Measurements from ENCODE around the gene GLOD5.

GLOD5 gene

DNA sequence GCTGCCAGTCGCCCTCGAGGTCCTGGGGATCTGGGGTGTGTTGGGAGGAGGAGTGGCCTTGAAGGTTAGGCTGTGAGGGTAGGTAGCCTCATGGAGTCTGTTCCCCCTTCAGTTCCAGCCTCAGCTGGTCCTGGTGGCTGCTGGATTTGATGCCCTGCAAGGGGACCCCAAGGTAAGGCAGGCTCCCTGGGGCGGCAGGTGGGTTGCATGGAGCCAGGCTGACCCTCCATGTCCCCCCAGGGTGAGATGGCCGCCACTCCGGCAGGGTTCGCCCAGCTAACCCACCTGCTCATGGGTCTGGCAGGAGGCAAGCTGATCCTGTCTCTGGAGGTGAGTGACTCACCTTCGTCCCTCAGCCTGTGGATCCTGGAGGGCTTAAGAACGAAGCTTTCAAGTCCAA, 53.2 kb downstream of the GLOD5 start:
- Histone ChIP-seq H3K4me1 (ENCODE audit: low read length) (no peaks in the 10 kb centered on the region), H3K36me3 (replicated peaks; ENCODE audit: low read depth, low read length) (no peaks in the 10 kb centered on the region), H3K9me3 (ENCODE audit: insufficient read depth, low read length) (no peaks in the 10 kb centered on the region), H4K20me1 (ENCODE audit: insufficient read depth, low read length) (no peaks in the 10 kb centered on the region), H3K9ac (ENCODE audit: low read length) (no peak overlapping the region), H3K4me2 (ENCODE audit: low read length) (no peak overlapping the region), H2AFZ (ENCODE audit: low read depth, low read length) (no peak overlapping the region), H3K79me2 (ENCODE audit: low read length) (no peaks in the 10 kb centered on the region), H3K4me3 (ENCODE audit: low read length) (no peak overlapping the region), H3K27me3 (ENCODE audit: low read depth, low read length) (no peaks in the 10 kb centered on the region), H3K27ac (ENCODE audit: low read length) (no peak overlapping the region)
- TF ChIP-seq, protein P1, sequence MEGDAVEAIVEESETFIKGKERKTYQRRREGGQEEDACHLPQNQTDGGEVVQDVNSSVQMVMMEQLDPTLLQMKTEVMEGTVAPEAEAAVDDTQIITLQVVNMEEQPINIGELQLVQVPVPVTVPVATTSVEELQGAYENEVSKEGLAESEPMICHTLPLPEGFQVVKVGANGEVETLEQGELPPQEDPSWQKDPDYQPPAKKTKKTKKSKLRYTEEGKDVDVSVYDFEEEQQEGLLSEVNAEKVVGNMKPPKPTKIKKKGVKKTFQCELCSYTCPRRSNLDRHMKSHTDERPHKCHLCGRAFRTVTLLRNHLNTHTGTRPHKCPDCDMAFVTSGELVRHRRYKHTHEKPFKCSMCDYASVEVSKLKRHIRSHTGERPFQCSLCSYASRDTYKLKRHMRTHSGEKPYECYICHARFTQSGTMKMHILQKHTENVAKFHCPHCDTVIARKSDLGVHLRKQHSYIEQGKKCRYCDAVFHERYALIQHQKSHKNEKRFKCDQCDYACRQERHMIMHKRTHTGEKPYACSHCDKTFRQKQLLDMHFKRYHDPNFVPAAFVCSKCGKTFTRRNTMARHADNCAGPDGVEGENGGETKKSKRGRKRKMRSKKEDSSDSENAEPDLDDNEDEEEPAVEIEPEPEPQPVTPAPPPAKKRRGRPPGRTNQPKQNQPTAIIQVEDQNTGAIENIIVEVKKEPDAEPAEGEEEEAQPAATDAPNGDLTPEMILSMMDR (IDR thresholded peaks at IDR 0.05; ENCODE audit: low read depth, low read length) = no peak
- TF ChIP-seq EZH2phosphoT487 (IDR thresholded peaks at IDR 0.05; ENCODE audit: low read depth) = no peak

- H3K36me3 ChIP-seq (replicated peaks; ENCODE audit: low read depth, low read length) = no peaks in the 10 kb centered on the region
- no peak overlapping the region for H3K4me3 ChIP-seq (ENCODE audit: low read length)
- H2AFZ ChIP-seq (ENCODE audit: low read depth, low read length) = no peak overlapping the region
- H4K20me1 ChIP-seq (ENCODE audit: insufficient read depth, low read length) = no peaks in the 10 kb centered on the region
- H3K4me2 ChIP-seq (ENCODE audit: low read length) = no peak overlapping the region
- H3K9me3 ChIP-seq (ENCODE audit: insufficient read depth, low read length) = no peaks in the 10 kb centered on the region
- H3K9ac ChIP-seq (ENCODE audit: low read length) = no peak overlapping the region
- no peaks in the 10 kb centered on the region for H3K4me1 ChIP-seq (ENCODE audit: low read length)
- no peaks in the 10 kb centered on the region for H3K79me2 ChIP-seq (ENCODE audit: low read length)
- no peaks in the 10 kb centered on the region for H3K27me3 ChIP-seq (ENCODE audit: low read depth, low read length)
- no peak overlapping the region for H3K27ac ChIP-seq (ENCODE audit: low read length)
- TF ChIP-seq, protein P1 (IDR thresholded peaks at IDR 0.05; ENCODE audit: low read depth, low read length) = no peak
- TF ChIP-seq EZH2phosphoT487 (IDR thresholded peaks at IDR 0.05; ENCODE audit: low read depth) = no peak
Observed at GRCh38 chrX:48815266-48815665, 53.7 kb downstream of the GLOD5 start.

DNA sequence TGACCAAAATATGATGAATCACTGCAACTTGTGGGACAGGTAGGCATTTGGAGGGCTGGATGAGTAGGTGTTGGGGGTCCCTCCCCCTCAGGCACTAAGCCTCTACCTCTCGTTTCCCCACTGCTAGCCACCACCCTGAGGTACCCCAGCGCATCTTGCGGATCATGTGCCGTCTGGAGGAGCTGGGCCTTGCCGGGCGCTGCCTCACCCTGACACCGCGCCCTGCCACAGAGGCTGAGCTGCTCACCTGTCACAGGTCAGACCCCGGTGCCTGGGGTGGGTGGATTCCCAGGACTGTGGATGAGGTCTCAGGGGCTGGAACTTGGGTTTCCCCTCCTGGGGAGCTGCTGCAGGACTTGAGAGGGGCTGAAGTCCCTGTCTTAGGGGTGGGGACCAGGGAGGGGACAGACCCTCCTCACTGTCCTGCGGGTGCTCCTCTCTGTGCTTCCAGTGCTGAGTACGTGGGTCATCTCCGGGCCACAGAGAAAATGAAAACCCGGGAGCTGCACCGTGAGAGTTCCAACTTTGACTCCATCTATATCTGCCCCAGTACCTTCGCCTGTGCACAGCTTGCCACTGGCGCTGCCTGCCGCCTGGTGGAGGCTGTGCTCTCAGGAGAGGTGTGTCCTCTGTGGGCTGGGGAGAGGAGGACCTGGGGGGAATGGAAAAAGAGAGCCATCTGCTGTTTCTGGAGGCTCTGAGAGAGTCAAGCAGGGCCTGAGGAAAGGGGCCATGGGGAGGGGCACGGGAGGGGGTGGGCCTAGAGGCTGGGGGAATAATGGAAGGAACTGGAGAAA, 54.7 kb downstream of the GLOD5 start:
- Histone ChIP-seq H3K36me3 (replicated peaks; ENCODE audit: low read depth, low read length) (no peaks in the 10 kb centered on the region), H3K9ac (ENCODE audit: low read length) (no peak overlapping the region), H4K20me1 (ENCODE audit: insufficient read depth, low read length) (no peaks in the 10 kb centered on the region), H3K4me1 (ENCODE audit: low read length) (no peaks in the 10 kb centered on the region), H3K79me2 (ENCODE audit: low read length) (no peaks in the 10 kb centered on the region), H3K4me2 (ENCODE audit: low read length) (no peak overlapping the region), H3K9me3 (ENCODE audit: insufficient read depth, low read length) (no peaks in the 10 kb centered on the region), H3K27ac (ENCODE audit: low read length) (no peak overlapping the region), H3K27me3 (ENCODE audit: low read depth, low read length) (no peaks in the 10 kb centered on the region), H2AFZ (ENCODE audit: low read depth, low read length) (no peak overlapping the region), H3K4me3 (ENCODE audit: low read length) (no peak overlapping the region)
- TF ChIP-seq EZH2phosphoT487 (IDR thresholded peaks at IDR 0.05; ENCODE audit: low read depth) = no peak

GRCh38 chrX:48818098-48818497, 56.6 kb downstream of the GLOD5 start:
- Histone ChIP-seq H3K27ac (ENCODE audit: low read length) (no peak overlapping the region), H3K27me3 (ENCODE audit: low read depth, low read length) (no peaks in the 10 kb centered on the region), H4K20me1 (ENCODE audit: insufficient read depth, low read length) (no peaks in the 10 kb centered on the region), H3K9ac (ENCODE audit: low read length) (no peak overlapping the region), H3K36me3 (replicated peaks; ENCODE audit: low read depth, low read length) (no peaks in the 10 kb centered on the region), H2AFZ (ENCODE audit: low read depth, low read length) (no peak overlapping the region), H3K4me1 (ENCODE audit: low read length) (no peaks in the 10 kb centered on the region), H3K9me3 (ENCODE audit: insufficient read depth, low read length) (no peaks in the 10 kb centered on the region), H3K79me2 (ENCODE audit: low read length) (no peaks in the 10 kb centered on the region), H3K4me2 (ENCODE audit: low read length) (no peak overlapping the region), H3K4me3 (ENCODE audit: low read length) (no peak overlapping the region)
- TF ChIP-seq EZH2phosphoT487 (IDR thresholded peaks at IDR 0.05; ENCODE audit: low read depth) = no peak
- TF ChIP-seq, protein P1 (IDR thresholded peaks at IDR 0.05; ENCODE audit: low read depth, low read length) = no peak

Measured in OCI-LY3 (cell line).